Measurements from ENCODE around the gene BAD.
A peak's percentile ranks its signal among the peaks of the same experiment; 100 is the strongest.
"Not testable (repeated sequence)": the region's sequence is repeated elsewhere in the genome, so short reads cannot be mapped to it uniquely, and the experiment has no call there.

Gene BAD

GRCh38 chr11:64314805-64315561 lies 30.5 kb upstream of the BAD start:
- DNase-seq: no peak

GRCh38 chr11:64314146-64314804 lies 29.8 kb upstream of the BAD start:
- DNase-seq: no peak

DNA sequence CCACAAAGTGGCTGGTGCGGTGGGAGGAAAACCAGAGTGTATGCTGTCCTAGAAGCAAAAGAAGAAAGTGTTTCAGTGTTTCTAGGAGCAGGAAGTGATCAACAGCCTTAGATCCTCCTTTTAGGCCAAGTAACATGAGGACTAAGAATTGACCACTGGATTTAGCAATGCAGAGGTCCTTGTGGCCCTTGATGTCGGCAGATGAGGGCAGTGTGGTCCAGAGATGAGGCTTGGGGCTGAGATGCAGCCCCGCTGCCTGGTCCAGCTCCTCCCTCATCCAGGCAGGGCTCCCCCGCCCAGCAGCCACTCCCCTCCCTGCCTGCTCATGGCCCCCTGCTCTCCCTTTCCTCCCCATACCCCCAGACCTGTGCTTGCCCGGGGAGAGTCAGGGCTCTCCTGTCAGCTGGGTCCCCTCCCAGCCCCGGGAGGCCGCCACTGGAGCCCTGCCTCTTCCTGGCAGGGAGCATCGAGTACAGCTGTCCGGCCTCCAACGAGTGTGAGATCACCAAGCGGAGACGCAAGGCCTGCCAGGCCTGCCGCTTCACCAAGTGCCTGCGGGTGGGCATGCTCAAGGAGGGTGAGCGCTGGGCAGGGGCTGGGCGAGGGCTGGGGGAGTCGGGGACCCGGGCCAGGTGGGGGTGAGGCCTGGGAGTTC lies 29.2 kb upstream of the BAD start:
- no peak for DNase-seq

GRCh38 chr11:64312947-64313346 lies 28.5 kb upstream of the BAD start:
- no peak for DNase-seq

- not testable (repeated sequence) for DNase-seq
These were observed 23.3 kb upstream of the BAD start for GRCh38 chr11:64307795-64308194.

GRCh38 chr11:64306876-64307622 lies 22.6 kb upstream of the BAD start:
- no peak for DNase-seq

DNA sequence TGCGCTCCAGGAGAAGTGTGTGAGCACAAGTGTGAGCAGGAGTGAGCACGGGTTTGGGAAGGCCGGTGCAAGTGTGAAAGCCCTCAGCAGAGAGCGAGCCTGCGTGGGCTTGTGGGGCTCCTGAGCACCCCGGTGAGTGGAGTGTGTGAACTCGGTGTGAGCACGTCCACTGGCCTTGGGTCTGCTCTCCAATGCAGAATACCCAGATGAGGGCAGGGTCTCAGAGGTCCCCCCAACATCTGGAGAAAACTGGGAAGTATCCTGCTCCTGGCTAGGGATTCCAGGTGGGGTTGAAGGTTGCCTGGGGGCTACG lies 22.1 kb upstream of the BAD start:
- no peak for DNase-seq

DNA sequence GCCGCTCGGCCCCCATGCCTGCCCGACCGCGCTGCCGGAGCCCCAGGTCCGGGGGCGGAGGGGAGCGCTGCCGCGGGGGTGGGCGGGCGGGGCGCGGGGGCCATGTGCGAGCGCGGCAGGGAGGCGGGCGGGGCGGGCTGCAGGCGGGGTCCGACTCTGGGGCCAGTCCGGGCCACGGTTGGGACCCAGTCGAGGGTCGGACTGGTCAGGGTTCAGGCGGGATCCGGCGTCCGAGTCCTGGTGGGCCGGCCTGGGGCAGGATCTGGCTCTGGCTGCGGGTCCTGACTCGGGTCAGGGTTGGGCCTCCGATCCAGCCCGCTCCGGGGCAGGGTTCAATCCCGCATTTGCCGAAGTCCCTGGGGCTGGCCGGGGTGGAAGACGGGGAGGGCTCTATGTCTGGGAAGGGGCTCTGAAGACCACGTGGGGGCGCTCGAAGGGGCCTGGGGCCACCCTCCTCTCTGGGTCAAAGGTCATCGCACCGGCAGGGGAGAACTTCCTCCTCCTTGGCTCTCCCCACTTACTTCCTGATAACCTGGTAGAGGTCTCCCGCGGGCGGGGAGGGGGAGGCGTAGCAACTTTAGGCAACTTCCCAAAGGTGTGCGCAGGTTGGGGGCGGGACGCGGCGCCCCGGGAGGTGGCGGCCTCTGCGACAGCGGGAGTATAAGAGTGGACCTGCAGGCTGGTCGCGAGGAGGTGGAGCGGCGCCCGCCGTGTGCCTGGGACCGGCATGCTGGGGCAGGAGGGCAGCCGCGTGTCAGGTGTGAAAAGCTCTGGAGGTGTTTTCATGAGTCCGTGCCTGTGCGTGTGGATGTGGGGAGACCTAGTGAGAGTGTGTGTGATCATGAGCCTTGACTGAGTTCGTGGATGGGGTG lies 21.5 kb upstream of the BAD start:
- DNase-seq: peak; percentile 83

DNA sequence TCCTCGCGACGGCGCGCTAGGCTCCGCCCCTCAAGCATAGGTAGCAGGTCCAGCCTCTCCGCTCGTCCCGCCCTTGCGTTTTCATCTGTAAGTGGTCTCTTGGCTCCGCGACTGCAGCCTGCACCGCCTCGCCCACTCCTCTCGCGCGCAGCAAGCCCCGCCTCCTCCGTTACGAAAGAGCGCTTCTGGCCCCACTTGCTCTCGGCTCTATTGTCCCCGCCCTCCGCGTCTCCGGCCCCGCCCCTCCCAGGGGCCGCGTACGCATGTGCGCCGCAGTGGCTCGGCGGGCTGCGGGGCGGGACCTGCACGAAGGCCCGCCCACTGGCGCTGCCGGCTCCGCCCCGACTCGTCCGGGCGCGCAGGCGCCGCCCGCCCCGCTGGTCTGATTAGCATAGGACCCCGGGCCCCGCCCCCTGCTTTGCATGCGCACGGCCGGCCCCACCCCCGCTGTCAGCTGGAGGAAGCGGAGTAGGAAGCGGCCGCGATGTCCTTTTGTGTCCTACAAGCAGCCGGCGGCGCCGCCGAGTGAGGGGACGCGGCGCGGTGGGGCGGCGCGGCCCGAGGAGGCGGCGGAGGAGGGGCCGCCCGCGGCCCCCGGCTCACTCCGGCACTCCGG lies 20.7 kb upstream of the BAD start, which contains the start of gene ESRRA:
Gene ESRRA (plus strand): TSS at position 450 of the 616 bp plus-strand sequence. CDS start 1,656 bp downstream, outside the sequence.
- DNase-seq: peak; percentile 100

DNA sequence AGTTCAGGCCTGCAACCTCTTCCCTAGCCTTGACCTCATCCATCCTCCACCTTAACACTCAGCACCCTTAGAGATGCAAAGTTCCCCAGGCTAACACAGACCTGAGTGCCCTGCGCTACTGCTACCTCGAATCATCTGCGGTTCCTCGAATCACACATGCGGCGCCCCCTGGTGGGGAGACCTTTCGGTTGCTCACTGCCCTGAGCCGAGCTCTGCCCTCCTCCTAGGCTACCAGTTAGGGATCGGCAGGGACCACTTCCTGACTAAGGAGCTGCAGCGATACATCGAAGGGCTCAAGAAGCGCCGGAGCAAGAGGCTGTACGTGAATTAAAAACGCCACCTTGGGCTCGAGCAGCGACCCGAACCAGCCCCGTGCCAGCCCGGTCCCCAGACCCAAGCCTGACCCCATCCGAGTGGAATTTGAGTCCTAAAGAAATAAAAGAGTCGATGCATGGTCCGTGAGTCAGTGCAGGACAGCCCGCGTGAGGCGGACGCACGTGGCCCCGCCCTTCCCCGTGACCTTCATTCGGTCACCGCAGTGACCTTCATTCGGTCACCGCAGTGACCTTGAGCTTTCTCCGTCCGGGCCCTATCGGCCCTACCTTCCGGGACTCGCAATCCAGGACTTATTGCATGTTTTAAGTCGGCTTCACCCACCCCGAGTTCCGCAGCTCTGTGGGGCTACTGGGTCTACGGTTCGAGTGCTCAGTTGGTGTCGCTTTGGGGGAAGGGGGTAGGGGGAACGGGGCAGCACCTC lies 20.0 kb upstream of the BAD start:
- DNase-seq: peak; percentile 98

GRCh38 chr11:64304032-64304315 lies 19.5 kb upstream of the BAD start:
- DNase-seq: no peak

DNA sequence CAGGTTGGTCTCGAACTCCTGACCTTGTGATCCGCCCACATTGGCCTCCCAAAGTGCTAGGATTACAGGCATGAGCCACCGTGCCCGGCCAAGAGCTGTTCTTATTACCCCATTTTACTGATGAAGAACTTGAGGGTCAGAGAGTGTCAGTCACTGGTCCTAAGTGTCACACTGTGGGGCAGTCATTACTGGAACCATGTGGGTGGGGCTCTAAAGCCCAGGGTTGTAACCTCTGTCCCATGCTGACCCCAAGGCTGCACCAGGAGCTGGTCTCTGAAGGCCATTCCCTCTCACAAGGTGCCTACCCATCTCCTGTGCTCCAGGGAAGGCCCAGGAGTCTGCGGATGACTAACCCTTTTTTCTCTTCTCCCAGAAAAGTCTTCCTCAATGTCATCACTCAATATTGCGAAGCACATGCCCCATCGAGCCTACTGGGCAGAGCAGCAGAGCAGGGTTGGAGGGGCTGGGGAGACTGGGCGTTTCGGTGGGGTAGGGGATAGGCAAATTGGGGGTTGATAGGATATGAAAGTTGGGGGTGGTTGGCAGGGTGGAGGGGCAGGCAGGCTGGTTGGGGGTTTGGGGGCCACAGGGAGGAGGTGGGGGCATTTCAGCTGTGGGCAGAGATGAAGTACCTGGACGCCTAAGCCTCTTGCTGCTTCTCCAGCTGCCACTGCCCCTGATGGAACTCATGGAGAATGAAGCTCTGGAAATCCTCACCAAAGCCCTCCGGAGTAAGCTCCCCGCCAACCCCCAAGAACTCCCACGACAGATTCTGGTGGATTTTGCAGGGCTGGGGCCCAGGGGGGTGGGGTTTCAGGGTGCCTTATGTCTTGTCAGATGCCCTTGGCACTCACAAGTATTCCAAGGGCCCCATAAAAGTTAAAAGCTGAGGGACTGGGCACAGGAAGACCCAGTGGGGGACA lies 18.9 kb upstream of the BAD start:
- no peak for DNase-seq

GRCh38 chr11:64299847-64300648 lies 15.6 kb upstream of the BAD start, which contains the start of gene CATSPERZ:
CATSPERZ (plus strand) TSS chr11:64300358; CDS start chr11:64300411, 53 bp downstream.
- no peak for DNase-seq

GRCh38 chr11:64298966-64299846 lies 14.7 kb upstream of the BAD start:
- no peak for DNase-seq

GRCh38 chr11:64297699-64298358 lies 13.4 kb upstream of the BAD start:
- DNase-seq: no peak

DNA sequence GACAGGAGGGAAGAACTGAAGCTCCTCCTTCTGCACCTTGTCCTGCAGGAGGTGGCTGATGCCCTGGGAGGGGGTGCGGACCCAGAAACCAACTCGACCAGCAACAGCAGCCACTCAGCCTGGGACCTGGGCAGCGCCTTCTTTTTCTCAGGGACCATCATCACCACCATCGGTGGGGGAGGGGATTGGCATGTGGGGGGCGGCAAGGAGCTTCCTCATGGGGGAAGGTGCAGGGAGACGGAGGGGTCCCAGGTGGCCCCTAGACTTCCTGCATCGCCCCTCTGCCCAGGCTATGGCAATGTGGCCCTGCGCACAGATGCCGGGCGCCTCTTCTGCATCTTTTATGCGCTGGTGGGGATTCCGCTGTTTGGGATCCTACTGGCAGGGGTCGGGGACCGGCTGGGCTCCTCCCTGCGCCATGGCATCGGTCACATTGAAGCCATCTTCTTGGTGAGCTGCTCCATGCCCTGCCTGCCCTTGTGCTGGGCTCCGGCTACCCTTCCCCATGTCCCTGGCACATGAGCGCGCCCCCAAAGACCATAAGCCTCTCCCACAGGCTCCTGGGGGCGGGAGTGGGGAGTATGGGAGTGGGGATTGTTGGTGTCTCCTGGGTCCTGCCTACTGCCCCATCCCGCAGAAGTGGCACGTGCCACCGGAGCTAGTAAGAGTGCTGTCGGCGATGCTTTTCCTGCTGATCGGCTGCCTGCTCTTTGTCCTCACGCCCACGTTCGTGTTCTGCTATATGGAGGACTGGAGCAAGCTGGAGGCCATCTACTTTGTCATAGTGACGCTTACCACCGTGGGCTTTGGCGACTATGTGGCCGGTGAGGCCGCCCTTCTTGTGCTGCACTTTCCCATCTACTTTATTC lies 12.6 kb upstream of the BAD start:
- DNase-seq: no peak

GRCh38 chr11:64296236-64296635 lies 11.8 kb upstream of the BAD start:
- no peak for DNase-seq

Measured in stimulated activated CD4-positive, alpha-beta T cell treated with anti-CD3 and anti-CD28 coated beads, Interleukin-15, amount 100 ng/mL, for 24 hours (primary cell).